NB4 (cell line): ENCODE measurements around the gene SPDYE5.

Source experiments
- DNase-seq: peaks from one replicate; pipeline ENCODE4 v3.0.0; 2010; ENCODE audit warnings: low read depth
- H3K4me3 ChIP-seq: one replicate; pipeline ENCODE4 v1.5.1; 2011; ENCODE audit warnings: mild to moderate bottlenecking, low read depth, low read length, moderate library complexity
- CTCF ChIP-seq: IDR thresholded peaks from one replicate; pipeline ENCODE4 v1.5.1; 2012; ENCODE audit warnings: low read depth, low read length
- MAX ChIP-seq: IDR thresholded peaks from 2 replicates; pipeline ENCODE4 v1.6.1; 2011; ENCODE audit warnings: low read depth, low read length
- MYC ChIP-seq: IDR thresholded peaks from 2 replicates; pipeline ENCODE4 v1.6.1; 2011; ENCODE audit warnings: low read depth, low read length
- POLR2A ChIP-seq: IDR thresholded peaks from 2 replicates; pipeline ENCODE4 v1.6.1; 2011; ENCODE audit warnings: mild to moderate bottlenecking; ENCODE audit not compliant: insufficient read length; ENCODE audit errors: extremely low read depth

Gene SPDYE5

GRCh38 chr7:75537731-75538130 is 45.6 kb downstream of the SPDYE5 start:
- TF ChIP-seq CTCF: no peak
- no peak for TF ChIP-seq POLR2A
- no peak for TF ChIP-seq MAX
- TF ChIP-seq MYC: no peak
- H3K4me3 ChIP-seq: no peak overlapping the region
- no peak for DNase-seq

GRCh38 chr7:75546237-75547015 is 54.3 kb downstream of the SPDYE5 start:
- no peak overlapping the region for H3K4me3 ChIP-seq
- DNase-seq: no peak
- TF ChIP-seq MYC (no peak), MAX (no peak), POLR2A (no peak), CTCF (no peak)
